Stimulated activated CD4-positive, alpha-beta T cell treated with anti-CD3 and anti-CD28 coated beads, Interleukin-2, amount 100 ng/mL, for 24 hours (primary cell): Measurements from ENCODE around the gene KCNC4.

Source experiments
- DNase-seq, 2 donors: peaks; one replicate each; pipeline ENCODE4 v3.0.0-alpha.2; 2020

KCNC4 gene

DNA sequence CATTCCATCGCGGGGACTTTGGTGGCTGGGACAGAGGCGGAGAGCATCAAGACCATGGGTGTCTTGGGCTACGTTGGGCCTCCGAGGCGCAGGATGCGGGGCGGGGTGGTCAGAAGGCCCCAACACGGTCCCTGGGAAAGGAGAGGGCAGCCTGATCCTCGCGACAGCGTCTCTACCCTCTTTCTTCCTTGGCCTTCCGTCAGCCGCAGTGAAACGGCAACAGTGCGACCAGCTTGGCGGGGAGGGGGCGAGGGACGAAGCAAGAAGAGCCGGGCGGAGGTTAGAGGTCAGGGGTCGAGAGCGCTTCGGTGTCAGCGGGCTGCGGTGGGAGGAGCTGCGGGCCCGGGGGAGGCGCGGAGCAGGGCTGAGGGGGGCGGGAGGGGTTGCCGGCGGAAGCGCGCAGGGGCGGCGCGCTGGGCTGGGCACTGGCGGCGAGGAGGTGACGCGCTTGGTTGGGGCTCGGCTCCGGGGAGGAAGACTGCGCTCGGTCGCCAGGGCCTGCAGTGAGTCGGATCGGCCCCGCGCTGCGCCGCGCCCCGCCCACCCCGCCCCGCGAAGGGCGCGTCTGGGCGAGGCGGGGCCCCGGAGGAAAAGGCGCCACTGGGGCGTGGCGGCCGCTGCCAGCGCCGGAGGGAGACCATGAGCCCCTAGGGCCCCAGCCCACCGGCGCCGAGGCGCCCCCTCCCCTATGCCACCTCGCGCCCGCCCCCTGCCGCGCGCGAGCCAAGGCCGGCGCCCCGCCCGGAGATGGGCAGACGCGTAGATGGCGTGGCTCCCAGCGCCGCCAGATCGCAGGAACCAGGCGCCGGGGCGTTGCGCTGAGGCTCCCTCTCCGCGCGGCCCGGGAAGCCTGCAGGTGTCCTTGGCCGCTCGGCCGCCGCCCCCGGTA is at the start of gene KCNC4:
TSS of gene KCNC4 (plus strand) at position 600 of the 889 bp plus-strand sequence. CDS start 1,186 bp downstream, outside the sequence.
- DNase-seq, result peak; percentile 86 to 90

DNA sequence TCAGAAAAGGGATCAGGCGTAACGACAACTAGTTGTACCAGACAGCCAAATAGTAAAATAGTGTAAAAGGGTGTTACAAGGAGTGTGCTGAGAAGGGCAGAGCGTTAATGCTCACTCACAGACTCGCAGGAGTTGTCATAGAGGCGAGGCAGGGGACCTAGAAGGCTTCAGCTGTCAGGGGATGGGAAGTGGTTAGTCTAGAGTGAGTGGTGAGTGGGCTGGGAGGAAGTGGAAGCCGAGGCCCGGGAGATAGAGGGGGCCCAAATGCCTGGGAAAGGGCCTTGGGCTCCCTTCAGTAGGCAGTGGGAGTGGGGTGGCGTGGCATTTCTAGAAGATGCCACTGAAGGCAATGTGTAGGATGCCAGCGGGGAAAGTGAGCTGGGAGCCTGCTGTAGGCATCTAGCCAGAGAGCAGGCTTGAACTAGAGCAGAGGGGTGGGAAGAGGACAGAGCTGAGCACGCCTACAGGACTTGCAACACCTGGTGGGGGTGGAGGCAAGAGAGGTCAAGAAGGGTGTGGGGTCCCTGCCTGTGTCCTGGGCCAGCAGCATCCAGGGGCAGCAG is 49.5 kb upstream of the KCNC4 start:
- no peak for DNase-seq

DNA sequence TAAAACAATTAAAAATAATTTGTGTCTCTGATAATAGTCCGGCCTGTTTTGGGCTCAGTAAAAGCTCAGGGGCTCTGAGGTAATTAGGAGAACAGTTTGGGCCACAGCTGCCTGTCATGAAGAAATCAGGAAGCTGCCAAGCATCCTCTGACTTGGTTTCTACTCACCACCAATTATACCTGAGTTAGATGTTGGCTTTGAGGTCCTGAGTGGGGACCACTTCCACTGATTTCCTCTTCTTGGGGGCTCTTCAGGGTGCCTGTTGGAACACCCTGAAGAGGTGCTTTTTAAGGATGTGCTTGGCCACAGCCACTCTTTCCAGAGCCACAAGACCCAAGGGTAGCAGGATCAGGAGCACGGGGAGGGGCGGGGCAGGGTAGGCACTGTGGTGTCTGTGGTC is 48.9 kb upstream of the KCNC4 start:
- DNase-seq, result no peak

DNA sequence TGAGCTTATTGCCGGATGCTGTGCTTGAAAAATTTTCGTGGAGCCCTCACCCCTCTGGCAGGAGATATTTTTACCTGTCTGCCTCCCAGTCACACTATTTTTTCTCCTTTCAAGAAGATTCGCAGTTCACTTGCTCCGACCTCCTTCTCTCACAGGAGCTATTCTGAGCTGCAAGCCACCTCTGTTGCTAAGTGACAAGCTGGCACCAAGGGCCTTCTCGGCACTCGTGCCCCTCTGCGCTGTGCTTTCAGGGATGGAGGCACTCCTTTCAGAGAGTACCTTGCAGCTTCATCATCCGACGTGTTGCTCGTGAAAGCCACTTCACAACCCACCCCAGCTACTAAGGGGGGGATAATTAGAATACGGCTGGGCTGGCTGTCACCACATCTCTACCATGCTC is 48.3 kb upstream of the KCNC4 start:
- no peak for DNase-seq

DNA sequence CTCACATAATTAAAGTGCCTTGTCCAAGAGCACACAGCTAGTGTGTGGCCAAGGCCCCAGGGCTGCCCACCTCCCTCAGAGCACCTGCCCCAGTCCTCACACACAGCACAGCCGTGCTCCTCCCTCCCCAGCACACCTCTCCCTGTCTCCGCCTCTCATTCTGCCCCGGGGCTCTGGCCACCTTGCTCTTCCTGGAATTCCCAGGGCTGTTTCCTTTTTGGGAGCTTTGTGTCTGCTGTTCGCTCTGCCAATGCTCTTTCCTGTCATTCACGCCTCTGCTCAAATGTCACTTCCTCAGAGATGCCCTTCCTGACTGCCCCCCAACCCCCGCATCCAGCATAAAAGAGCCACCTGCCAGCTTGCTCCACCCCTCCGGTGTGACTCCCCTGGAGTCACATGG is 46.5 kb upstream of the KCNC4 start:
- DNase-seq, result no peak

DNA sequence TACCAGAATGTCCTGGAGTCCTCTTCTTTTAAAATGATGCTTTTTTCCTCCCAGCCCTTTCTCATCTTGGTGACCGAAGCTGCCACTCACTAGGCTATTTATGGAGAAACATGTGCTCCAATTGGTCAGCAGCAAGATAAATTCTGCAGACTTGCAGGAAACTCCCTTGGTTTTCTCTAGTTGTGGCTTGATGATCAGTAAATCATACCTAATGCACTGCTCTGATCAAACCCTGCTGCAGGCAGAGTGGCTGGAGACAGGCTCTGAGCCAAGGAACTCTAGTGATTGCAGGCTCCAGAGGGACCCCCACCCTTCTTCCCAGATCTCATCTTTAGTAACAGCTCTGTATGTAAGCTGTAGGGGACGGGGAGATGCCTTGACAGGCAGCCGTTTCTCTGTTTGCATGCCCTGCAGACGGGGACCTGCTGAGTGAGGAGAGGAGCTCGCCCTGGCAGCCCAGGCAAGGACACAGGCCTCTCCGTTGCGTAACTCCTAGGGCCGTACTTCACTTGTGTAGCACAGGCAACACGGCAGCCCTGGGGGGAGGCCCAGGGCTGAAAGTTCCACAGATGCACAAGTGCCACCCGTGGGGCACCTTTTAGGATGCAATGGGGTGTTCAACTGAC is 45.3 kb upstream of the KCNC4 start:
- no peak for DNase-seq

DNA sequence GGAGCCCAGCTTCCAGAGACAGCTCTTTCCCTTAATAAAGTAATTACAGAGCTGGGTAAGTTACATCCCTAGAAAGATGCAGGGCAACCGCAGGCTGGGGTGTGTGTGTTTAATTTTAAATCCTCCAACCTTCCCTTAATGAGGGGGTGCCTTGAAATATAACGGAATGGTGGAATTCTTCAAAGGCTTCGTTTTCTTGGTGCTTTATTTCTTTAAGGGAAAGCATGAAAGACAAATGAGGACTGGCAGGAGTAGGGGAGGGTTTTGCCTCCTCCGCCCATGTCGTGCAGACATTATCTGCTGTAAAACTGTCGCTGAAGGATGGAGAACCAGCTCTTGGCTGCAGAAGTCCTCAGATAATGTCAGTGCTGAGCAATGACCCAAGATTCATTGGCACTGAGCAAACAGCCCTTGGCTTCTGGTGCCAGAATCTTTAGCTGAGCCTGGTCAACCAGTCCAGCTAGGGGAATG is 44.3 kb upstream of the KCNC4 start:
- no peak for DNase-seq

DNA sequence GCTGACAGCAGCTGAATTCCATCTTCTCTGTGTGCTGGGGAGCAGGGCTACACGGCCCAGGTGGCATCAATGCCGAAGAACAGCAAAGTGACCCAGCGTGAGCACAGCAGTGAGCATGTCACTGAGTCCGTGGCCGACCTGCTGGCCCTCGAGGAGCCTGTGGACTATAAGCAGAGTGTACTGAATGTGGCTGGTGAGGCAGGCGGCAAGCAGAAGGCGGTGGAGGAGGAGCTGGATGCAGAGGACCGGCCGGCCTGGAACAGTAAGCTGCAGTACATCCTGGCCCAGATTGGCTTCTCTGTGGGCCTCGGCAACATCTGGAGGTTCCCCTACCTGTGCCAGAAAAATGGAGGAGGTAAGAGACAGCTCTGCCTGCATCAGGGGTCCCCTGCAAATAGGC is 43.3 kb upstream of the KCNC4 start:
- no peak for DNase-seq

DNA sequence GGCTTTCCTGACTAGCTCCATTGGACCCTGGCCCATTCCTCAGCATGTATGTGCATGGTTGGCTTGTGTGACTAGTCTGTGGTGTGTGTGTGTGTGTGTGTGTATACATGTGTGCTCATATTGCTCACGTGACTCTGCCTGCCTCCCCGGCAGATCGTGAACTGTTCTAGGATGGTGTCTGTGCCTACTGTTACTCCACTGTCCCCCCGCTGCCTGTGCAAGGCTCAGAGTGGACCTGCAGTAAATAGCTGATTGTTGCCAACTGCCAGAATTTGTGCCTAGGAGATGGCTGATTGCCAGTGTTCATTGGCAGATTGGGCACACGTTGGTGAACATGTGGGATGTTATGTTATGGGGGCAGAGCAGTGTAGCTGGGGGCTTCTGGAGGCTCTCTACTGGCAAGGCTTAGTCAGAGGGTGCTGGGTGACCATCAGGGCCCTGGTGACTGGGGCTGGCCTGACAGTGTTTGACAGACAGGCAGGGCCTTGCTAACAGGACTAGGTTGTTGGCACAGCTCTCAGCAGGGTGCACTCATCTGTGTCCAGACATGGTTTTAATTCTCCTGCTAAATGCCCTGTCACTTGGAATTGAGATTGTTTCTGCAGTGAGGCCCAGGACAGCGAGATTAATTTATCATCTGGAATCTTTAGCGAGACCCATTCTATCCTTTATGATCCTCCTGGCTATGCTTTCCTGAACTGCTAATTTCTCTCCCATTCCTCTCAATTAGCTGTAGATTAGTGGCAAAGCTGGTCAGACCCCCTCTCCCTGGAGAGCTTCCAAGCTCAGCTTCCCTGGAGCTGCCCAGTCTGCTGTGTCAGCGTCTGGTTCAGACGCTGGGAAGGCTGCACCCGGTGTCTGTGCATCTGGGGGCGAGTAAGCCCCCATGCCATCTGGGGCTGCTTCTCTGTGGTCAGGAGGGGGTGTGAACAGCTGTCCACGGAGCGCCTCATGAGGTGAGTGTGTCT is 39.1 kb upstream of the KCNC4 start:
- DNase-seq, result no peak

DNA sequence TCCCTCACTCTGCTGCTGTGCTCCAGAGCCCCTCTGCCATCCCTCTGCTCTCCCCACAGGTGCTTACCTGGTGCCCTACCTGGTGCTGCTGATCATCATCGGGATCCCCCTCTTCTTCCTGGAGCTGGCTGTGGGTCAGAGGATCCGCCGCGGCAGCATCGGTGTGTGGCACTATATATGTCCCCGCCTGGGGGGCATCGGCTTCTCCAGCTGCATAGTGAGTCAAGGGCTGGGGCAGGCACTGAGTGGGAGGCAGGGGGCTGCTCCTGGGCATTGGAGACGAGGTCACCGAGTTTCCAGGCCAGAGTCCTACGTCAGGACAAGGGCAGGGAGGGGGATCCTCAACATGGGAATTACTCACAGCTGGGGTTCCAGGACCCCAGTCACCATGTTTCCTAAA is 38.1 kb upstream of the KCNC4 start:
- DNase-seq, result no peak

DNA sequence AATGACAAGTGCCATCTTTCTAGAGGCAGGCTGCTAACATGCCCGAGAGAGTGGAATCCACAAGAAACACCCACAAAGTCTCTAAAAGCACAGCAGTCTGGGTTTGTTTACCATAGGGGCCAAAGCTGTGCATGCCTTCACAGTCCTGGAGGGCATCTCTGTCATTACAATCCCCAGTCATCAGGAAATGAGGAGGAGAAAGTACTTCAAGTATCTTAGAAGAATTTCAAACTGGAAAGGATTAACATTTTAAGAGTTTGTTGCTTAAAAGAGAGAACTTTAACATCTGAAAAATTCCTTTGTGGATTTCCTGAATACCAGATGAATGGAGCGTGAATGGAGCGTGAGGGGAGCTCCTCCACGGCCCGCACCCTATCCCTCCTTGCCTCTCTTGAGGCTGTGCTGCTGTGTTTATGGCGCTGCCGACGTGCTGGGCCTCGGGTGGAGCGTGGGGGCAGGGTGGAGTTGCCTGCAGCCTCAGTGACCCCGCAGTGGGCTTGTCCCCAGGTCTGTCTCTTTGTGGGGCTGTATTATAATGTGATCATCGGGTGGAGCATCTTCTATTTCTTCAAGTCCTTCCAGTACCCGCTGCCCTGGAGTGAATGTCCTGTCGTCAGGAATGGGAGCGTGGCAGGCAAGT is 36.5 kb upstream of the KCNC4 start:
- no peak for DNase-seq

DNA sequence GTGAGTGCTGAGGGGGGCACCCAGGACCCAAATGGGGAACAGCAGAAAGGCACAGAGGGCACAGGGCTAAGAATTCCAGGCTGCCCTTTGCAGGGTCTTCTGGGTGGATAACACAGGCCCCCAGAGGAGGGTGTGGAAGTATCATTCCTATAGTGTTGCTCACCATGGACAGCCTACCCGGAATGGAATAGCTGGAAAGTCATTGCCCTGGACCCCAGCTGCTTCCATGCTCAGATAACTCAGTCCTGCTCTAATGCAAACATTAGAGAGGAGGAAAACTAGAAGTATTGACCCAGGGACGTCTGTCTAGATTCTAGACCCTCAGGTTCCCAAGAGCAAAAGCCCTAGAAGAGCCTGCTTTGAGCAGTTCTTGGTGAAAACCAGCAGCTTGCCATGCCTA is 35.2 kb upstream of the KCNC4 start:
- DNase-seq, result no peak

DNA sequence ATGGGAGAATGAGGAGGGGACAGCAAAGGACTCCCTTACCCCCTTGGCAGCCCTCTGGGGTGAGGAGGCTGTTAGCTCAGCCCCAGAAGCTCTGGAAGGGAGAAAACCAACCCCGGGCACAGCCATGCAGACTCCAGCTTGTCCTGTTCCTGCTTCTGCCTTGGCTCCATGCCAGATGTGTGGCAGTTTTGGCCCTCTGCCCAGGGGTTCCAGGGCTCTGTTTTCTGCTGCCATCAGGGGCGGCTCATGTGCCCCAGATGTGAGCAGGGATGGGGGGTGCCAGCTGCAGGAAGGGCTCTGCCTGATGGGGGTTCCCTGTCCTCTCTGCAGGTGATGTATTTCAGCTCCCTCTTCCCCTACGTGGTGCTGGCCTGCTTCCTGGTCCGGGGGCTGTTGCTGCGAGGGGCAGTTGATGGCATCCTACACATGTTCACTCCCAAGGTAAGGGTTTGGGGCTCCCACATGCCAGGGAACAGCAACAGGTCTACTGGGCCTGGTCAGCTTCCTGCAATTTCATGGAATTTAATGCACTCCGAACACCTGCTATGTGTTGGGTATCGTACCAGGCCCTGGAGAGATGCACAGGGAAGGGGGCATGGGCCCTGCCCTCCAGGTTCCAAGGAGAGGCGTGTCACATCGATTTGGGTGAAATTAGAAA is 33.7 kb upstream of the KCNC4 start:
- DNase-seq, result no peak

DNA sequence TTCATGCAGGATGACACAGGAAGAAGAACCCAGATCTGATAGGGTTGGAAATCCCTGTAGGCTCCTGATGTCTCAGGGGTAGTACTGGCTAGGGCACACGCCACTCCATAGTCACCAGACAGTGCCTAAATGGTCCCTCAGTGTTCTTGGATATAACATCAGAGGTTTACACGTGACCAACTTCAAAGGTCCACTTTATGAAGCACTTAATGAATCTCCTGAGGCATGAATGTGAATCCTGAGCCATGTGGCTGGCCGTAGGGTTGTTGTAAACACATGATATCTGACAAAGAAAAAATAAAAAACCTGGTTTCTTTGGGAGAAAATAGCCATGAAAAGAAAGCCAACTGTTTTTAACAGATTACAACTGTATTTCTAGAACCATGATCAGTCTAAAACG is 32.3 kb upstream of the KCNC4 start:
- no peak for DNase-seq

DNA sequence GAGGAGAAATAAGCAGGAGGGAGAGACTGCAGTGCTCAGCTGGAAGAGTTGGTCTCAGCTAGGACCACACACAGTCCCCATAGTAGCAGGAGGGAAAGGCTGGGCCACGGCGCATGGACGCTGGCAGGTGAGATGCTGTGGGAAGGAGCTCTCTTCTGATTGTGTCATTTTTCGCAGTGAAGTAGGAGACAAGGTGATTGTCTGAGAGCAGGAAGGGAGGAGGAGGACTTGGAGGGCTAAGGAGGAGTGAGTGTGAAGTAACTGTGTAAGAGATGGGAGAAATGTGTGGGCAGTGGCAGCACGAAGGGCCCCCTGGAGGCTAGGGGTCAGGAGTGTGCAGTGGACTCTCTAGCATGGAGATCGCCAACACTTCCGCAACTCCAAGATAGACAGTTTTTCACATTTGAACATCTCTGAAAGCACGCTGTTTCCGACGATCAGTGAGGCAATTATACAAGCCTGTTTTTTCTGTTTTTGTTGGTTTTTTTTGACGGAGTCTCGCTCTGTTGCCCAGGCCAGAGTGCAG is 26.4 kb upstream of the KCNC4 start:
- no peak for DNase-seq

DNA sequence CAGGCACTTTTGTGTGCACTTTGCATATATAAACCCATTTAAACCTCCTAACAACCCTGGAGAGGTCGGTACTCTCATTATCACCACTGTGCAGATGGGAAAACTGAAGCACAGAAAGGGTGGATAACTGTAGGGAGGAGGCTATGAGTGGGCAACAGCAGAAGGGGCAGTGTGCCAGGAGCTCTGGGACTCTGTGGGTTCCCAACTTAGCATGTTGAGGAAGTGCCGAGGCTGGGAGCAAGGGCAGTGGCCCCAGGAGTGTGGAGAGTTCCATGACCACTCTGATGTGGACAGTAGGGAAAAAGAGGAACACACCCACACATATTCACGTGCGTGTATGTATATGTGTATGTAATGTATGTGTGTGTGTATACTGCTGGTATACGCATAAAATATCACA is 25.7 kb upstream of the KCNC4 start:
- no peak for DNase-seq

DNA sequence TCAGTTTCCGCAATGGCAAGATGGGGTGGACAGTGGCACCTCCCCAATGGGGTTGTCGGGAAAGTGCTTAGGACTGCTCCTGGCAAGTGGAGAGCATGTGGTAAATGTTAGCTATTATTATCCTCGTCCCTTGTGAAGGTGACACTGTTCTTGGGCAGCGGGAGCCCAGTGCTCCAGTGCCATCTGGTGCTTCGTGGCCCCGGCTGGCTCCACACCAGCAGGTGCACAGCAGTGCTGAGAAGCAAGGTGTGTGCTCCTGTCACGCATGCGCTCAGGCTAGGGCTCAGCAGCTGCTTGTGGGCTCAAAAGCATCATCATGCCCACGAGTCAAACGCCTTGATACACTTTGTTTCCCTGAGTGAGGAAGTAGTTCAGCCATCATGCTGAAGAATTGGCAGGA is 24.9 kb upstream of the KCNC4 start:
- no peak for DNase-seq

DNA sequence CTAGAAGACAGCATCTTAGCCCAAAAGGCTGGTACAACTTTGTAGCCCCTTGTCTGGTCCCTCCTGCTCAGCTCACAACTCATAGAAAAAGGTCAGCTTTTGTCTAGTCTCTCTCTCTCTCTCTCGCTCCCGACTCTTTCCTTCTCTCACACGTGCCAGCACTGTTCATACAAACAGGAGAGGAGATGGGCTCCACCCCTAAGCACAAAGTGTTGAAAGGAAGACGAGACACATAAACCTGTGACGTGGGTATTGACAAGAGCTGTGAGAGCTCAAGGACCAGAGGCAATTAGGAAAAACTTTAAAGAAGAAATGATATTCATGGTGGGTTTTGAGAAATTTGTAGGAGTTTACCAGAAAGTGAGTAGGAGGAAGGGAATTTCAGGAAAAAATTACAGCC is 23.6 kb upstream of the KCNC4 start:
- no peak for DNase-seq

DNA sequence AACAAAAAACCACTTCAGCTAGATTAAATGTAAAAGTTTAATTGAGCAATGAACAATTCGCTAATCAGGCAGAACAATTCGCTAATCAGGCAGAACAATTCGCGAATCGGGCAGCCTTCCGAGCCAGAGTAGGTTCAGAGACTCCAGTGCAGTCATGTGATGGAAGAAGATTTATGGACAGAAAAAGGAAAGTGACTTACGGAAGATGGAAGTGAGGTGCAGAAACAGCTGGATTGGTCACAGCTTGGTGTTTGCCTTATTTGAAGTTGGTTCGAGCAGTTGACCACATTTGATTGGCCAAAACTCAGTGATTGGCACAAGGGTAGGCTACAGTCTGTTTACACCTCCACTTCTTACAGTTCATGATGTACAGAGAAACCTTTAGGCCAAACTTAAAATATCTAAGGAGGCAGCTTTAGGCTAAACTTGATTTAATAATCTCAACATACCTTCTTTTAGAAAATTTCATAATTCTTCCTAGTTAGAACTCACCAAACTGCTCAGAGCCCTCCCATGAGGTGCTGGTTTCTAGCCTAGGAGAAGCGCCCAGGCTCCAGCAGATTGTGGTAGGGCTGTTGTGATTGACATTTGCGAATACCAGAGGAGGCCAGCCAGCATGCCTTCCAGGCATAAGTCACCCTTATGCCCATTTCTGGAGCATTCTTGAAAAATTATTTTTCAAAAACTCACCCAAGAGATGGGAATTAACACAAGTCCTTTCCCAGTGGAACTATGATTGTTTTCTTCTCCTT is 22.8 kb upstream of the KCNC4 start:
- DNase-seq, result no peak

DNA sequence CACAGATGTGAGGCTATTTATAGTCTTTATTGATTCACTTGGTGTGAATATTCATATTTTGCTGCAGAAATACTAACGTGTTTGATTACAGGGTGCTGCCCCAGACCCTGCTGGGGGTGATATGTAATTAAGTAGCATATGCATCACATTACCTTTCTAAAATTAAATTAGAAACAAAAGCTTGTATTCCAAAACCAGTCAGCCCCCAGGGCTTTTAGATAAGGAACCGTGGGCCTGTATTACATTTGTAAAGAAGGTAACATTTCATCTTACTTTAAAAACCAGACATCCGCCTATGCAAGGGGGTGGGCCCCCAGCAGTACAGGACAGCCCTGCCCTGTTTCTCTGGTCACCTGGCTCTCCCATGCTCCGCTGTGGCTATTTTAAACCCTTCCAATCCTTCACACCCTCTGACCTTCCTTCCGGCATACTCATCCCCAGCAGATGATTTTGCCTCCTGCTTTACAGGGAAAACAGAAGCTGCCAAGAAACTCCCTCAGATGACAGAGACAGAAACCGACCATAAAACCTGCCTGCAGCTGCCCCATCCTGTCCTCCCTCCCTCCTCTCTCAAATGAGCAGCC is 22.0 kb upstream of the KCNC4 start:
- no peak for DNase-seq
